Peyer's patch (tissue), 4 donors: ENCODE measurements around the gene ACADVL. TPM values are rescaled to one million over a fixed set of nuclear protein-coding genes. Genes with fewer than 3 reads are reported as not detected.
"Not testable (repeated sequence)": the region's sequence is repeated elsewhere in the genome, so short reads cannot be mapped to it uniquely, and the experiment has no call there.

Experiments used
- DNase-seq, 3 donors: peaks; one replicate each; pipeline ENCODE4 v3.0.0-alpha.2; 2017 to 2019
- H3K27ac ChIP-seq, 4 donors: fragments of 200-600 bp; sonication (generic); one replicate each; pipeline ENCODE4 v1.5.1; 2016 to 2019
- H3K27me3 ChIP-seq, 2 donors: fragments of 200-600 bp; sonication (generic); one replicate each; pipeline ENCODE4 v1.5.1; 2019
- H3K36me3 ChIP-seq, 3 donors: fragments of 200-600 bp; sonication (generic); one replicate each; pipeline ENCODE4 v1.5.1; 2016 to 2019
- H3K4me1 ChIP-seq, 4 donors: fragments of 200-600 bp; sonication (generic); one replicate each; pipeline ENCODE4 v1.5.1; 2016 to 2019
- H3K4me3 ChIP-seq, 4 donors: fragments of 200-600 bp; sonication (generic); 1 replicate in 3 of 4; 2 replicates in 1 of 4; pipeline ENCODE4 v1.5.1; 2016 to 2019; ENCODE audit warnings: mild to moderate bottlenecking in 1 of 4
- H3K9me3 ChIP-seq, 4 donors: fragments of 200-600 bp; sonication (generic); one replicate each; pipeline ENCODE4 v1.5.1; 2016 to 2019; ENCODE audit warnings: mild to moderate bottlenecking in 1 of 4
- POLR2A ChIP-seq, 2 donors: fragments of 450-650 bp; IDR thresholded peaks; one replicate each; pipeline ENCODE4 v1.5.1; 2017; ENCODE audit warnings: antibody characterized with exemption in 2 of 2, mild to moderate bottlenecking in 2 of 2, moderate library complexity in 2 of 2
- total RNA-seq, 4 donors: library from RNA; depleted of rRNA; stranded (reverse); fragments of >200 nt; gene quantifications; one replicate each; pipeline ENCODE4 v1.1.0, GENCODE V29; 2016
- TF ChIP-seq, protein P1 (sequence below), 6 experiments: fragments of 450-650 bp in 4 of 6; fragments of 200-600 bp in 2 of 6; sonication (generic) in 1 of 6; IDR thresholded peaks; one replicate each; pipeline ENCODE4 v1.5.1; 2017 to 2019; ENCODE audit warnings: antibody characterized with exemption in 6 of 6, mild to moderate bottlenecking in 3 of 6, moderate library complexity in 1 of 6

The ACADVL gene
- total RNA-seq, 4 donors from 2014 or later: 1,292 to 4,167 (median 1,553) TPM

DNA sequence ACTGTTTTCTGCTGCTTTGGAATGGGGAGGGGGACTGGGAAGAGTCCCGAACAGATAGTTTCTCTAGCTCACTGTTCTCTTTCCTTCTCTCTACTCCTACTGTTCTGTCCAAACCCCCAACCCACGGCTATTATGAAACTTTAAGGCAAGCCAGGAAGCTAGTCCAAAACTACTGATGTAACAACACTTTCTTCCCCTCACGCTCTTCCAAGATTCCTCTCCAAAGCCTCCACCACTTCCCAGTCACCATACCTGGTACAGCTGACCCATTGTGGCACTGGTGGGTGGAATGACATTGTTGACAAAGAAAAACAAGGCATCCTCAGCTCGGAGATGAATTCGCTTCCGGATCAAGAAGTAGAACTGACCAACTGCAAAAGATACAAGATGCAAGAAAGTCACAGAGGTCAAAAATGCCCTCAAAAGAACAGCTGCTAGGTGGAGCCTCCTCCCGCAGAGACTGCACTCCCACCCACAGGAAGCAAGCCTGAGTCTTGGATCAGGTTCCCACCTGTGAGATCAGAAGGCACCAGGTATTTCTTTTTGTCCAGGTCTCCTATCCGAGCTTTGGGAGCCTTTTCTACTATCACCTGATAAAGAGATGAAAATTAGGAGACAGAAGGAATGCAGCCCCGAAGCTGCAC lies 21.5 kb downstream of the ACADVL start:
- Histone ChIP-seq H3K4me3 (peak overlapping the region; percentile 81 to 95 (median 88)), H3K27me3 (no peaks in the 10 kb centered on the region), H3K4me1 (peaks cover 0 to 36% (median 13%) of the 10 kb centered on the region in 4 donors), H3K27ac (peak overlapping the region; percentile 98 to 99 (median 98)), H3K36me3 (peaks cover 0 to 47% (median 0%) of the 10 kb centered on the region in 3 donors), H3K9me3 (no peaks in the 10 kb centered on the region)
- DNase-seq: no peak
- TF ChIP-seq POLR2A (IDR thresholded peaks at IDR 0.05): no peak
- TF ChIP-seq, protein P1, sequence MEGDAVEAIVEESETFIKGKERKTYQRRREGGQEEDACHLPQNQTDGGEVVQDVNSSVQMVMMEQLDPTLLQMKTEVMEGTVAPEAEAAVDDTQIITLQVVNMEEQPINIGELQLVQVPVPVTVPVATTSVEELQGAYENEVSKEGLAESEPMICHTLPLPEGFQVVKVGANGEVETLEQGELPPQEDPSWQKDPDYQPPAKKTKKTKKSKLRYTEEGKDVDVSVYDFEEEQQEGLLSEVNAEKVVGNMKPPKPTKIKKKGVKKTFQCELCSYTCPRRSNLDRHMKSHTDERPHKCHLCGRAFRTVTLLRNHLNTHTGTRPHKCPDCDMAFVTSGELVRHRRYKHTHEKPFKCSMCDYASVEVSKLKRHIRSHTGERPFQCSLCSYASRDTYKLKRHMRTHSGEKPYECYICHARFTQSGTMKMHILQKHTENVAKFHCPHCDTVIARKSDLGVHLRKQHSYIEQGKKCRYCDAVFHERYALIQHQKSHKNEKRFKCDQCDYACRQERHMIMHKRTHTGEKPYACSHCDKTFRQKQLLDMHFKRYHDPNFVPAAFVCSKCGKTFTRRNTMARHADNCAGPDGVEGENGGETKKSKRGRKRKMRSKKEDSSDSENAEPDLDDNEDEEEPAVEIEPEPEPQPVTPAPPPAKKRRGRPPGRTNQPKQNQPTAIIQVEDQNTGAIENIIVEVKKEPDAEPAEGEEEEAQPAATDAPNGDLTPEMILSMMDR (IDR thresholded peaks at IDR 0.05): no peak

DNA sequence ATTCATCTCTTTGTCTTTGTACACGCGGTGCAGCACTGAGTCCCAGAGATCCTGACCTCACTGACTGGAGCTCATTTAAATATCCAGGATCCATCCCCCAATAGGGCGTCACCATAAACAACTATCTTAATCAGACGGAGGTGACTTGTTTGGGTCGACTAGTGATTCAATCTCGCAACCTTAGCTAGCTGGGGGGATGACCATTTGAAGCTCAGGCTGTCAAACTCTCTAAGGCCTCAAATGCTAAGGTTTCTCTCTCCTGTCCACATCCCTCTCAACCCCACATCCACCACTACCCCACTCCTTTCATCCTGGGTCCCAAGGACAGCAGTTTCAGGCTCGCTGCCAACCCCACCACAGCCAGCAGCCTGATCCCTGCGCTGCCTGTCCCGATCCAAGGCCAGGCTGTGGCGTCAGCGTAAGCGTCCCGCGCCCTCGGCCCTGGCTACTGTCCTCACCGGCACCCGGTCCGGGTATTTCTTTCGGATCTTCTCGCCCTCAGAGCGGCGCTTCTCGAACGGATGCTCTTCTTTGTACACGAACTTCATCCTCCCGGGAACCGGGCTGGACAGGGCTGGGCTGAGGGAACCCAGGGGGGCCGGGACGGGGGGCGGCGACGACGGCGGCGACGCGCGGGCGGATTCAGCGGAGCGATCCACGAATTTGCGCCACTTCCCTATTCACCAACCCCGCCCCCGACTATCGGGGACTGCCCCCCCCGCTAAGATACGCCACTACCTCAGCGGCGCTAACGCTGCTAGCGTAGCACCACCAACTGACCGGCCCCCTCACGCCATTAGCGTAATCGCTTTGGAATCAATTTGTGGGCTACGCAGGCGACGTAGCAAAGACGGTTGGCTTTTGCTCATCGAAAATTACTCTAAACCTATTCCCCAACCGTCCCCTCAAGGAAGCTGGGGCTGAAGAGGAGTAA lies 22.3 kb downstream of the ACADVL start, which contains the start of gene GABARAP:
TSS of gene GABARAP (minus strand) at position 667 of the 934 bp plus-strand sequence. CDS start at position 548, 119 bp downstream.
- TF ChIP-seq, protein P1 (IDR thresholded peaks at IDR 0.05): no peak
- peak; percentile 47 to 59 for TF ChIP-seq POLR2A (IDR thresholded peaks at IDR 0.05)
- Histone ChIP-seq H3K27ac (peak within 1 kb of the TSS; percentile 98 to 99 (median 98)), H3K9me3 (no peaks in the 10 kb centered on the region), H3K4me1 (peaks cover 0 to 32% (median 13%) of the 10 kb centered on the region in 4 donors), H3K36me3 (peaks cover 0 to 47% (median 0%) of the 10 kb centered on the region in 3 donors), H3K4me3 (peak within 1 kb of the TSS; percentile 81 to 95 (median 88)), H3K27me3 (no peaks in the 10 kb centered on the region)
- peak; percentile 95 to 97 (median 96) for DNase-seq

DNA sequence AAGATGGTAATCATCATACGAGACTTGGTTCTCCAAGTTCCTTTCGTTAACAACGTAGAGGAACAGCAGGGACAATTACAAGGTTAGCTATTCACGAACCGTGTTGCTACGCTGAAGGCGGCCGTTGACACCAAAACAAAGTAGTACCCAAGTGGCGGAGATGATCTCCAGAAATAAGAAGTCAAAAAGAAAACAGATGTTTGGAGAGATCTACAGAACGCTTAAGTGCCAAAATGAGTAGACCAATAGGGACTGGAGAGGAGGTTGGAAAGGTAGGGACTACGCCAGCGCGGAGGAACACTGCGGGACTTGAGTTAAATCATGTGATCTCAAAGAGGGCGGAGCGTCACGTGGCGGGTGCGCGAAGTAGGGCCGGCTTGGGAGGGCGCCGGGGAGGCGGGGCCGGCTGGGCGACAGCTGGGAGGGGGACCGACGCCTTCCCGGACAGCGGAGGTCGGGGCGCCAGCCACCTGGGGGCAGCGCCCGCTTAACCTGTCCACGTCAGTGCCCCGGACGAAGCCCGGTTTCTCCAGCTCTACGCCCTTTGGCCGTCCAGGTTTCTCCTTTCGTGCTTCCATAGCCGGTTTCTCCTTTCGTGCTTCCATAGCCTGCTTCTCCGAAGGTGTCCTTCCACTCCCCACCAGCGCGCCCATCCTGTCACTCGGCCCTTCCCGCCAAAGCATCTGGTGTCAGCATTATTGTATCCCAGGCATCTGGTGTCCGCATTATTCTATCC lies 23.1 kb downstream of the ACADVL start:
- peak; percentile 97 to 99 (median 97) for DNase-seq
- Histone ChIP-seq H3K4me1 (peaks cover 0 to 25% (median 13%) of the 10 kb centered on the region in 4 donors), H3K27ac (peak overlapping the region; percentile 98 to 99 (median 98)), H3K27me3 (no peaks in the 10 kb centered on the region), H3K36me3 (peaks cover 0 to 48% (median 0%) of the 10 kb centered on the region in 3 donors), H3K4me3 (peak overlapping the region; percentile 81 to 95 (median 88)), H3K9me3 (no peaks in the 10 kb centered on the region)
- peak; percentile 47 to 59 for TF ChIP-seq POLR2A (IDR thresholded peaks at IDR 0.05)
- TF ChIP-seq, protein P1 (IDR thresholded peaks at IDR 0.05): peak in 3 of 6 experiments; percentile 5 to 25 (median 5)

DNA sequence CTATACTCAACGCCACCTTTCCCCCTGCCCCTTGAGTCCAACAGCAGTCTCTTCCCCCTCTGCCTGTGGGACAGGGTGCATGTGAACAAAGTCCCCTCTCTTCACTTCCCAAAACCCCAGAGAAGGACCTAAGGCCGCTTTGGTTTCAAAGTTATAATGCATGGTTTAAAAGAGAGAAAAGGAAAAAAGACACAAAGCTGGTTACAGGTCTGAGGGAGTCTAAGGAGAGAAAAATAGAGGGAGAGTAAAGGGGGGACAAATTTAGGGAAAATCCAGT lies 23.7 kb downstream of the ACADVL start:
- Histone ChIP-seq H3K4me3 (peak overlapping the region; percentile 81 to 95 (median 88)), H3K9me3 (no peaks in the 10 kb centered on the region), H3K36me3 (peaks cover 0 to 48% (median 0%) of the 10 kb centered on the region in 3 donors), H3K27ac (peak overlapping the region; percentile 98 to 99 (median 98)), H3K4me1 (peaks cover 0 to 25% (median 13%) of the 10 kb centered on the region in 4 donors), H3K27me3 (no peaks in the 10 kb centered on the region)
- TF ChIP-seq, protein P1 (IDR thresholded peaks at IDR 0.05): no peak
- no peak for TF ChIP-seq POLR2A (IDR thresholded peaks at IDR 0.05)
- DNase-seq: no peak

DNA sequence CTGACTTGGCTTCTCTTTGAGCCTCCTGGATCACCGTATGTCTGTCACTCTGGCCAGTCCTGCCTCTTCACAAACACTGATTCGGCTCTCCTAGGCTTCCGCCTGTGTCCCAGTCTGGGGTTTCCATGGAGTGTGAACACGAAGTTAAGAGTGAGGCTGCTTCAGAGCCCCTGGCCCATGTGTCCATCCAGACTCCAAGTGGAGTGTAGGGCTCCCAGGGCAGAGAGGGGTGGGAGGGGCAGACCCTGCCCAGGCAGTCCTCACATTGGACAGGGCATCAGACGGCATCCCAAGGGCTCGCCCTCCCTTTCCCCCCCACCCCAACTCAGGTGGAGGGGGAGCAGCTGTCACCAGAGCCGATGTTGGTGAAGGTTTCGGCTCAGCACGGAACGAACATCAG lies 24.1 kb downstream of the ACADVL start:
- Histone ChIP-seq H3K36me3 (peaks cover 0 to 48% (median 0%) of the 10 kb centered on the region in 3 donors), H3K4me3 (peak overlapping the region in 1 of 4 donors; percentile 91), H3K4me1 (peaks cover 0 to 30% (median 14%) of the 10 kb centered on the region in 4 donors), H3K27ac (peak overlapping the region; percentile 98 to 99 (median 98))
- not testable (repeated sequence) for H3K27me3 ChIP-seq, H3K9me3 ChIP-seq, DNase-seq
